ENCODE measurements around the gene IL1RAP. TPM values are rescaled to one million over a fixed set of nuclear protein-coding genes. Genes with fewer than 3 reads are reported as not detected.
"Not testable (repeated sequence)": the region's sequence is repeated elsewhere in the genome, so short reads cannot be mapped to it uniquely, and the experiment has no call there.

Gene IL1RAP, protein sequence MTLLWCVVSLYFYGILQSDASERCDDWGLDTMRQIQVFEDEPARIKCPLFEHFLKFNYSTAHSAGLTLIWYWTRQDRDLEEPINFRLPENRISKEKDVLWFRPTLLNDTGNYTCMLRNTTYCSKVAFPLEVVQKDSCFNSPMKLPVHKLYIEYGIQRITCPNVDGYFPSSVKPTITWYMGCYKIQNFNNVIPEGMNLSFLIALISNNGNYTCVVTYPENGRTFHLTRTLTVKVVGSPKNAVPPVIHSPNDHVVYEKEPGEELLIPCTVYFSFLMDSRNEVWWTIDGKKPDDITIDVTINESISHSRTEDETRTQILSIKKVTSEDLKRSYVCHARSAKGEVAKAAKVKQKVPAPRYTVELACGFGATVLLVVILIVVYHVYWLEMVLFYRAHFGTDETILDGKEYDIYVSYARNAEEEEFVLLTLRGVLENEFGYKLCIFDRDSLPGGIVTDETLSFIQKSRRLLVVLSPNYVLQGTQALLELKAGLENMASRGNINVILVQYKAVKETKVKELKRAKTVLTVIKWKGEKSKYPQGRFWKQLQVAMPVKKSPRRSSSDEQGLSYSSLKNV
- 10 to 100 TPM in 2 of 5 donors, 1 to 10 TPM in 1, not detected in 2; 9.1 to 54.8 (median 19.1) TPM for total RNA-seq
- 1 to 10 TPM in 2 of 3 donors, under 1 TPM in 1; 0.76 to 3.5 (median 2.4) TPM for polyA plus RNA-seq
- long read RNA-seq, donor 1 = 0 reads
- long read RNA-seq, donor 2, full-length matches to known transcripts = 4 of 4 reads
- long read RNA-seq, donor 2, partial matches to known transcripts = 0 of 4 reads
- long read RNA-seq, donor 2, other reads (novel, unspliced or antisense) = 0 of 4 reads
- long read RNA-seq, donor 3, full-length matches to known transcripts = 1 of 1 reads
- long read RNA-seq, donor 3, partial matches to known transcripts = 0 of 1 reads
- long read RNA-seq, donor 3, other reads (novel, unspliced or antisense) = 0 of 1 reads
- long read RNA-seq, donor 4 = 0 reads
- long read RNA-seq, donor 5, partial matches to known transcripts = 0 of 1 reads
- long read RNA-seq, donor 5, other reads (novel, unspliced or antisense) = 0 of 1 reads
- long read RNA-seq, donor 6 = 0 reads
- long read RNA-seq, donor 7, full-length matches to known transcripts = 4 of 4 reads
- long read RNA-seq, donor 7, partial matches to known transcripts = 0 of 4 reads
- long read RNA-seq, donor 7, other reads (novel, unspliced or antisense) = 0 of 4 reads
- long read RNA-seq, donor 8 = 0 reads
- long read RNA-seq, donor 9, full-length matches to known transcripts = 3 of 3 reads
- long read RNA-seq, donor 9, partial matches to known transcripts = 0 of 3 reads
- long read RNA-seq, donor 9, other reads (novel, unspliced or antisense) = 0 of 3 reads
- long read RNA-seq, donor 10 = 0 reads

DNA sequence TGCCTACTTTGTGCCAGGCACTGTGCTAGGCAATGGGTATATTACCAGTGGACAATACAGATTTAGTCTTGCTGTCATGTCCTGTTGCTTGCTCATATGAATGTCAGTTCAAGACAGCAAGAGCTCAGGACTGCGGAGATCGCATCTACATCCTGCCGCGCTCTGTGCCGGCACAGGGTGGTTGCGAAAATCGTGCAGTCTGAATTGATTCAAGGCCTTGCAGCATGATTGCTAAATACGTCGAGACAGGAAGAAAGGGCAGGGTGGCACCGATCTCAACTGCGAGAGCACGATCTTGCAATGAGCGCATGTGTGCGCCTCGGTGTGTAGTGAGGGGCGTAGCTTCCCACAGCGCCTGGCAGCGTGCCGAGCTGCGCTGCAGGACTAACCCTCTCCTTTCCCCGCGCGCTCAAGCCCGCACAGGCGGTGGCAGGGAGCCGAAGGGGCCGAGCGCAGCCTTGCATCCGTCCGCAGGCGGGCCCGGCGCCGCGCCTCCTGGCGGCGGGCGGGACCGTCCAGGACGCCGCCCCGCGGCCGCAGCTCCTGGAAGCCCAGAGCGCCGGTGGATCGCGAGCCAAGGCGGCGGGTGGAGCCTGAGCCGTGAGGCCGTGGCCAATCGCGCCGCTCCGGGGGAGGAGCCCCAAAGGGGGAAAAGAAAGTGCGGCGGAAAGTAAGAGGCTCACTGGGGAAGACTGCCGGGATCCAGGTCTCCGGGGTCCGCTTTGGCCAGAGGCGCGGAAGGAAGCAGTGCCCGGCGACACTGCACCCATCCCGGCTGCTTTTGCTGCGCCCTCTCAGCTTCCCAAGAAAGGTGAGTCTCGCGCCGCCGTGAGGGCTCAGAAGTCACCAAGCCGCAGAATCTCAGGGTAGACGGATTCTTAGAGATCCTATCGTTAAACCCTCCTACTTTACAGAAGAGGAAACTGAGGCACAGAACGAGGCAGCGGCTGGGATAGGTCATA is at the start of gene IL1RAP:
Gene IL1RAP, plus strand, starts transcription at position 677 of the 962 bp plus-strand sequence. CDS start 50,205 bp downstream, outside the sequence.
- WGBS, 5 donors = 0 to 1% (median 1%) methylated on average over 56 to 76 of the region's 76 CpGs
- no peak for TF ChIP-seq POLR2A (IDR thresholded peaks at IDR 0.05)
- peak in 2 of 3 donors; percentile 51 to 84 for TF ChIP-seq POLR2AphosphoS5 (IDR thresholded peaks at IDR 0.05)
- TF ChIP-seq CTCF (IDR thresholded peaks at IDR 0.05) = peak in 3 of 7 experiments; percentile 78 to 92 (median 81)
- no peak for TF ChIP-seq EP300 (IDR thresholded peaks at IDR 0.05)
- intact Hi-C loops (cut with DNase I; ENCODE audit: low total_unique reads) = no loop called here

GRCh38 chr3:190467922-190468321 is 46.0 kb upstream of the IL1RAP start:
- Histone ChIP-seq H3K27me3 (no peaks in the 10 kb centered on the region), H3K9me3 (peaks cover 0 to 4% (median 0%) of the 10 kb centered on the region in 4 donors), H3K27ac (no peak overlapping the region), H3K36me3 (no peaks in the 10 kb centered on the region), H3K4me3 (no peak overlapping the region), H3K4me1 (no peaks in the 10 kb centered on the region)
- no peak for DNase-seq
- intact Hi-C loops (cut with DNase I; ENCODE audit: low total_unique reads) = no loop called here
- TF ChIP-seq CTCF (IDR thresholded peaks at IDR 0.05) = no peak
- TF ChIP-seq POLR2A (IDR thresholded peaks at IDR 0.05) = no peak
- no peak for TF ChIP-seq EP300 (IDR thresholded peaks at IDR 0.05)
- TF ChIP-seq POLR2AphosphoS5 (IDR thresholded peaks at IDR 0.05) = no peak

More for the DNA sequence above, at the start of gene IL1RAP:
- Histone ChIP-seq H3K4me3 (peak within 1 kb of the TSS; percentile 74 to 94 (median 80)), H3K36me3 (no peaks in the 10 kb centered on the region), H3K27me3 (no peaks in the 10 kb centered on the region), H3K4me1 (peaks cover 9 to 30% (median 17%) of the 10 kb centered on the region in 4 donors), H3K9me3 (no peaks in the 10 kb centered on the region), H3K27ac (peak within 1 kb of the TSS; percentile 81 to 88 (median 86))
- DNase-seq = peak; percentile 93 to 97

GRCh38 chr3:190473261-190473660 is 40.6 kb upstream of the IL1RAP start:
- H3K4me1 ChIP-seq; H3K36me3 ChIP-seq; H3K27me3 ChIP-seq; intact Hi-C loops (cut with DNase I; ENCODE audit: low total_unique reads); H3K27ac ChIP-seq; H3K4me3 ChIP-seq; H3K9me3 ChIP-seq; DNase-seq: not testable (repeated sequence)
- WGBS, 5 donors = 95 to 98% (median 97%) methylated on average over 13 to 25 of the region's 25 CpGs

DNA sequence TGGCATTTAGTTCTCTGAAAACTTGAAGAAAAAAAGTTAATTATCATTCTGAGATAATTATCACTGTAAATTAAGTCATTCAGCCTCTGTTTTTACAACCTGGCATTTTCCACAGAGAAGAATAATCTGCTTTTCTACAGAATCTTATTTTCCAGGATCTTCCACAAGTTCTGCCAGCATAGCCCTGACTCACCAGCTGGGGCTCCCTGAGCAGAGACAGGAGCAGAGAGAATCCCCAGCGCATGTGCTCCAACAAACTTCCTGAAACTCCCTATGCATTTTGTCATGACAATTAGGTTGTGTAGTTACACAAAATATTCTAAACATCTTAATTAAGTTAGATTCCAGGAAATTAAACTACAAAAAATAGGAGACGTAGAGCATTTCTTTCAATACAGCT is 32.1 kb upstream of the IL1RAP start:
- Histone ChIP-seq H3K27me3 (no peaks in the 10 kb centered on the region), H3K4me1 (peaks cover 0 to 9% (median 4%) of the 10 kb centered on the region in 4 donors), H3K27ac (no peak overlapping the region), H3K9me3 (no peaks in the 10 kb centered on the region), H3K36me3 (no peaks in the 10 kb centered on the region), H3K4me3 (no peak overlapping the region)
- DNase-seq = no peak
- no peak for TF ChIP-seq CTCF (IDR thresholded peaks at IDR 0.05)
- 89 to 95% (median 91%) methylated on average over 2 of the region's 2 CpGs for WGBS, 5 donors
- intact Hi-C loops (cut with DNase I; ENCODE audit: low total_unique reads) = no loop called here
